GM12872 (cell line): ENCODE results near the gene AFF2.

Source experiments
- CTCF ChIP-seq: IDR thresholded peaks from 3 replicates; pipeline ENCODE4 v1.5.1; 2011; ENCODE audit warnings: low read depth, mild to moderate bottlenecking, low read length, moderate library complexity; ENCODE audit not compliant: insufficient read depth

AFF2 gene

DNA sequence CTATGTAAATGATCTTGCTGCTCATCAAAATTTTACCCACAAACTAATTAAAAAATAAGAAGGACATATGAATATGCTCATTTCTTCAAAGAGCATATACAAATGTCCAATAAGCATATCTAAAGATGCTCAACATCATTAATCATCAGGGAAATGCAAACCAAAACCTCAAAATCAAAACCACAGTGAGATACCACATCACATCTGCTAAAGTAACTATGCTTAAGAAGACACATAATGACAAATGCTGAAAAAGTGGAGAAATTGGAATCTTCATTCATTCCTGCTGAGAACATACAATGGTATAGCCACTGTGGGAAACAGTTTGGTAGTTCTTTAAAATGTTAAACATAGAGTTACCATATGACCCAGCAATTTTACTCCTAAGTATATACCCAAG, 81.9 kb downstream of the AFF2 start:
- TF ChIP-seq CTCF: no peak

- no peak for TF ChIP-seq CTCF
Measured at GRCh38 chrX:148588649-148589310, 88.4 kb downstream of the AFF2 start.

- TF ChIP-seq CTCF: no peak
Measured at GRCh38 chrX:148592595-148592994, 92.2 kb downstream of the AFF2 start.

GRCh38 chrX:148593146-148593545, 92.7 kb downstream of the AFF2 start:
- no peak for TF ChIP-seq CTCF

- TF ChIP-seq CTCF: no peak
Measured at GRCh38 chrX:148593987-148594386, 93.6 kb downstream of the AFF2 start.

DNA sequence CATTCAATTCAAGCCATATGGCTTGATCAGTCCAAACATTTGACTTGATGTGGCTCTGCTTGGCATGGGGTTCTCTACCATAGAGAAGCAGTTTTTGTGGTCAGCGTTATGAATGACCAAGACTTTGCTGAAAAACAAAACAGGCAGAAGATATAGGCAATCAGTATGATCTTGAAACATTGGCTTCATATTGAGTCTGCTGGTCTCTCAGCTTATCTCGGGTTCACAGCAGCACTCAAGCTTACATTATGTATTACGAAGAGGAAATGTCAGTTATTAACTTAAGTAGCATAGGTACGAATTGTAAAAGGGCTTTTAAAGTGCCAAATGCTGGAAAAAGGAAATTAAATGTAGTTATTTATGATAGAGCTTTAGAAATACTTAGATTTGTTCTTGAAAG, 99.0 kb downstream of the AFF2 start:
- TF ChIP-seq CTCF: no peak

GRCh38 chrX:148600131-148600530, 99.7 kb downstream of the AFF2 start:
- no peak for TF ChIP-seq CTCF
